ENCODE data around the gene GPI. TPM values are rescaled to one million over a fixed set of nuclear protein-coding genes. Genes with fewer than 3 reads are reported as not detected.
"Not testable (repeated sequence)": the region's sequence is repeated elsewhere in the genome, so short reads cannot be mapped to it uniquely, and the experiment has no call there.

GPI gene
- total RNA-seq, 1 experiment from 2014 or later: 370 TPM

GRCh38 chr19:34328982-34329381 lies 36.0 kb upstream of the GPI start:
- POLR2A ChIA-PET: no interaction called here
- no peak for ATAC-seq

DNA sequence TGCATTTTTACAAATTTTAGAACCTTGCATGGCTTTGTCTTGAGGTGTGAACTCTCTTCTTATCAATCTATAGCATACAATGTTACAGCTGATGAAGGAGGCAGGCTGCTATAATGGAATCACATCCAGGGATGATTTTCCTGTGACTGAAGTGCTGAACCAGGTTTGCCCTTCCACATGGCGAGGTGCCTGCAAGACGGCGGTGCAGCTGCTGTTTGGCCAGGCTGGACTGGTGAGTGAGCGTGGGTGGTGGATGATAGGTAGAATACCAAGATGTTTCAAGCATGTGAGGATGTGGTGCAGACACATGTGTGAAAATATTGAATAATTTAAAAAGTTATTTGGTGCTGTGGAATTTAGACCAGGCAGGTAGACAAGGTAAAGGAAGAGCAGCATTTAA lies 34.9 kb upstream of the GPI start:
- intact Hi-C loops (cut with micrococcal nuclease; ENCODE audit: unreplicated experiment) (no loop called here), in situ Hi-C loops (cut with HindIII; ENCODE audit: low pct_unique_long_range_greater_than_20kb, low sequenced_read_pairs) (no loop called here)
- Histone ChIP-seq H3K4me1 (ENCODE audit: control insufficient read depth, insufficient read depth, low read length) (no peaks in the 10 kb centered on the region), H3K4me3 (ENCODE audit: low read depth in 2 of 2, low read length in 2 of 2) (no peak overlapping the region), H3K27ac (ENCODE audit: low read length) (no peak overlapping the region), H3K9me3 (ENCODE audit: control insufficient read depth, insufficient read depth, low read depth, low read length) (no peaks in the 10 kb centered on the region), H3K27me3 (ENCODE audit: control insufficient read depth, insufficient read depth, low read length) (no peaks in the 10 kb centered on the region), H3K36me3 (ENCODE audit: control insufficient read depth, insufficient read depth, low read length) (0 out of 2 replicates have a peak, but pooled peaks cover 9% of the 10 kb centered on the region)
- CTCF ChIA-PET: no interaction called here
- no TSS peak for BruUV-seq (replicated peaks)
- POLR2A ChIA-PET: no interaction called here
- no peak for ATAC-seq
- TF ChIP-seq SIN3A (IDR thresholded peaks at IDR 0.05; ENCODE audit: borderline replicate concordance, insufficient read depth, low read depth, low read length) (no peak), REST (IDR thresholded peaks at IDR 0.05; ENCODE audit: insufficient read depth in 1 of 2, low read depth in 2 of 2, low read length in 1 of 2) (no peak), TCF7L2 (IDR thresholded peaks at IDR 0.05; ENCODE audit: low read depth, low read length) (no peak), CTCF (IDR thresholded peaks at IDR 0.05) (no peak), POLR2AphosphoS5 (IDR thresholded peaks at IDR 0.05; ENCODE audit: low read depth, low read length) (no peak)
- no peak for DNase-seq (ENCODE audit: low read depth, low spot score)

More at GRCh38 chr19:34328982-34329381, 36.0 kb upstream of the GPI start:
- CTCF ChIA-PET: no interaction called here
- in situ Hi-C loops (cut with HindIII; ENCODE audit: low pct_unique_long_range_greater_than_20kb, low sequenced_read_pairs) (no loop called here), intact Hi-C loops (cut with micrococcal nuclease; ENCODE audit: unreplicated experiment) (no loop called here)
- H3K4me1 ChIP-seq (ENCODE audit: control insufficient read depth, insufficient read depth, low read length): no peaks in the 10 kb centered on the region
- no peak overlapping the region for H3K4me3 ChIP-seq (ENCODE audit: low read depth in 2 of 2, low read length in 2 of 2)
- TF ChIP-seq REST (IDR thresholded peaks at IDR 0.05; ENCODE audit: insufficient read depth in 1 of 2, low read depth in 2 of 2, low read length in 1 of 2): no peak
- TF ChIP-seq SIN3A (IDR thresholded peaks at IDR 0.05; ENCODE audit: borderline replicate concordance, insufficient read depth, low read depth, low read length): no peak
- TF ChIP-seq TCF7L2 (IDR thresholded peaks at IDR 0.05; ENCODE audit: low read depth, low read length): no peak
- TF ChIP-seq CTCF (IDR thresholded peaks at IDR 0.05): no peak
- no peak for TF ChIP-seq POLR2AphosphoS5 (IDR thresholded peaks at IDR 0.05; ENCODE audit: low read depth, low read length)
- H3K9me3 ChIP-seq (ENCODE audit: control insufficient read depth, insufficient read depth, low read depth, low read length): no peaks in the 10 kb centered on the region
- H3K36me3 ChIP-seq (ENCODE audit: control insufficient read depth, insufficient read depth, low read length): 0 out of 2 replicates have a peak, but pooled peaks cover 8% of the 10 kb centered on the region
- no peak overlapping the region for H3K27ac ChIP-seq (ENCODE audit: low read length)
- no peak for DNase-seq (ENCODE audit: low read depth, low spot score)
- H3K27me3 ChIP-seq (ENCODE audit: control insufficient read depth, insufficient read depth, low read length): no peaks in the 10 kb centered on the region
- BruUV-seq (replicated peaks): no TSS peak

DNA sequence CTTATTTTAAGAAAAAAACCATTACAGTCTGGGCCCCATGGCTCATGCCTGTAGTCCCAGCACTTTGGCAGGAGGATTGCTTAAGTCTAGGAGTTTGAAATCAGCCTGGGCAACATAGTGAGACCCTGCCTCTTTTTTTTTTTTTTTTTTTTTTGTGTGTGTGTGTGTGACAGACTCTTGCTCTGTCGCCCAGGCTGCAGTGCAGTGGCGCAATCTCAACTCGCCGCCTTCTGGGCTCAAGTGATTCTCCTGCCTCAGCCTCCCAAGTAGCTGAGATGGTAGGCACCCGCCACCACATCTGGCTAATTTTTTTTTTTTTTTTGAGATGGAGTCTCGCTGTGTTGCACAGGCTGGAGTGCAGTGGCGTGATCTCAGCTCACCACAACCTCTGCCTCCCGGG lies 34.4 kb upstream of the GPI start:
- H3K36me3 ChIP-seq (ENCODE audit: control insufficient read depth, insufficient read depth, low read length); H3K4me3 ChIP-seq (ENCODE audit: low read depth in 2 of 2, low read length in 2 of 2); intact Hi-C loops (cut with micrococcal nuclease; ENCODE audit: unreplicated experiment); CTCF ChIA-PET; H3K9me3 ChIP-seq (ENCODE audit: control insufficient read depth, insufficient read depth, low read depth, low read length); in situ Hi-C loops (cut with HindIII; ENCODE audit: low pct_unique_long_range_greater_than_20kb, low sequenced_read_pairs); ATAC-seq; DNase-seq (ENCODE audit: low read depth, low spot score); H3K27ac ChIP-seq (ENCODE audit: low read length); H3K27me3 ChIP-seq (ENCODE audit: control insufficient read depth, insufficient read depth, low read length); BruUV-seq (replicated peaks); H3K4me1 ChIP-seq (ENCODE audit: control insufficient read depth, insufficient read depth, low read length); POLR2A ChIA-PET: not testable (repeated sequence)

GRCh38 chr19:34331596-34331995 lies 33.4 kb upstream of the GPI start:
- POLR2A ChIA-PET: interaction anchor here (0.5 to 0.9 kb wide), 2 partner anchors 106 to 153 kb away, joined by 4 to 6 read pairs; no protein-coding TSS in a partner anchor
- H3K9me3 ChIP-seq (ENCODE audit: control insufficient read depth, insufficient read depth, low read depth, low read length); H3K27me3 ChIP-seq (ENCODE audit: control insufficient read depth, insufficient read depth, low read length); H3K4me3 ChIP-seq (ENCODE audit: low read depth in 2 of 2, low read length in 2 of 2); DNase-seq (ENCODE audit: low read depth, low spot score); H3K4me1 ChIP-seq (ENCODE audit: control insufficient read depth, insufficient read depth, low read length); BruUV-seq (replicated peaks); intact Hi-C loops (cut with micrococcal nuclease; ENCODE audit: unreplicated experiment); H3K36me3 ChIP-seq (ENCODE audit: control insufficient read depth, insufficient read depth, low read length); ATAC-seq; H3K27ac ChIP-seq (ENCODE audit: low read length); in situ Hi-C loops (cut with HindIII; ENCODE audit: low pct_unique_long_range_greater_than_20kb, low sequenced_read_pairs); CTCF ChIA-PET: not testable (repeated sequence)

All from Panc1 (cell line).